Kidney tubule cell (primary cell): Measurements from ENCODE around the gene ZC3H15.
"Not testable (repeated sequence)": the region's sequence is repeated elsewhere in the genome, so short reads cannot be mapped to it uniquely, and the experiment has no call there.

Experiments used
- DNase-seq: peaks from one replicate; pipeline ENCODE4 v3.0.0-alpha.2; 2018; ENCODE audit warnings: low spot score

ZC3H15 gene

DNA sequence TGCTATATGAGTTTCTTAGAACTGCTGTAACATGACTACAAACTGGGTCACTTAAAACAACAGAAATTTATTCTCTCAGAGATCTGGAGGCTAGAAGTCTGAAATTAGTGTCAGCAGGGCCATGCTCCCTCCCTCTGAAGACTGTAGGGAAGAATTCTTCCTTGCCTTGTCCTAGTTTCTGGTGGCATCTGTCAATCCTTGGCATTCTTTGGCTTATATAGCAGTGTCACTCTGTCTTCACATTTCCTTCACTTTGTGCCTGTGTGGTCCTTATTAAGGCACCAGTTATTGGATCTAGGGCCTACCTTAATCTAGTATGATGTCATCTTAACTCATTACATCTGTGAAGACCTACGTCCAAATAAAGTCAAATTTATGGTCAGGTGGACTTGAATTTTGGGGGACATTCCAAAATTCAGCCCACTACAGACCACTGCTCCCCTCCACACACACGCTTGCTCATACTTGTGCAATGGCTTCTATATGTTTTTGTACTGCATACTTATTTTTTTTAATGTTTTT, 7.6 kb downstream of the ZC3H15 start:
- no peak for DNase-seq

DNA sequence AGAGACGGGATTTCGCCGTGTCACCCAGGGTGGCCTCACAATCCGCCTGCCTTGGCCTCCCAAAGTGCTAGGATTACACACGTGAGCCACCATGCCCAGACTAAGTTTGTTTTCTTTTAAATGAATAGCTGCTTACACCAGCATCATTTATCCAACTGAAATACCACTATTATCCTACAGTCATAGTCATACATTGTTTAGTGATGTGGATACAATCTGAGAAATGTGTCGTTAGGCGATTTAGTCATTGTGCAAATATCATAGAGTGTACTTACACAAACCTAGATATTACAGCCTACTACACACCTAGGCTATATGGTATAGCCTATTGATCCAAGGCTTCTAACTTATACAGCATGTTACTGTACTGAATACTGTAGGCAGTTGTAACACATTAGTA, 10.3 kb downstream of the ZC3H15 start:
- DNase-seq: no peak

DNA sequence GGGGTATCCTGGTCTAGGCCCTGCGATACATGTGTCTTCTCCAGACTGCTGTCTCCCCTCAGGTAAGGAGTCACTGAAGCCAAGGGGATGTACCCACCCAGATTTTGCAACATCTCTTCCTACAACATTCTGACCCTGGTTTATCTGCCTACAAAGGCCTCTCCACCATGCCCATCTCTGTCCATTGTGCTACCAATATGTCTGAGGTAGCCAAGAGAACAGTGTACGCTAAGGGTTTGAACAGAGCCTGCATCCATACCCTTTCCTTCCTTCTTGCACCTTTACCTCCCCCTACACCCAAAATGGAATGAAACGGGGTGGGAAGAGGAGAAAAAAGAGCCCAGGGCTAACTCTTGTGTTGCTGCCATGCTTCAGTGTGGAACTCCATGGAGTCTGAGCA, 11.9 kb downstream of the ZC3H15 start:
- no peak for DNase-seq

DNA sequence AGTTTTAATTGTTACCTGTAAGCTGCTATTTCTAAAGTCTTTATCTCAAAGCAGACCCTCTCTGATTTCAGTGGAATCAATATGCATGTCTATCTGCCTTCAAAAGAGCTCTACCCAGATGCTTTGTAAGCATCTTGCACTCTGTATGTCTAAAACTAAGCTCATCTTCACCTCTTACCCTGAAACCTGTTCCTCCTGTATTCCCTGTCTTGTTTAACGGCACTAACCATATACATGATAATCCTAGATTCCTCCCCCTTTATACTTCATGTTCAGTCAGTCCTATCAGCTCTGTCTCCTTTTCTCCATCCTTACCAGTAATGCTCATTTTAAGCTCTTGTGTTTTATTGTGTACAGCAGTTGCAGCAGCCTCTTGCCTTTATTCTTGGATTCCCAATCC, 12.8 kb downstream of the ZC3H15 start:
- DNase-seq: no peak

DNA sequence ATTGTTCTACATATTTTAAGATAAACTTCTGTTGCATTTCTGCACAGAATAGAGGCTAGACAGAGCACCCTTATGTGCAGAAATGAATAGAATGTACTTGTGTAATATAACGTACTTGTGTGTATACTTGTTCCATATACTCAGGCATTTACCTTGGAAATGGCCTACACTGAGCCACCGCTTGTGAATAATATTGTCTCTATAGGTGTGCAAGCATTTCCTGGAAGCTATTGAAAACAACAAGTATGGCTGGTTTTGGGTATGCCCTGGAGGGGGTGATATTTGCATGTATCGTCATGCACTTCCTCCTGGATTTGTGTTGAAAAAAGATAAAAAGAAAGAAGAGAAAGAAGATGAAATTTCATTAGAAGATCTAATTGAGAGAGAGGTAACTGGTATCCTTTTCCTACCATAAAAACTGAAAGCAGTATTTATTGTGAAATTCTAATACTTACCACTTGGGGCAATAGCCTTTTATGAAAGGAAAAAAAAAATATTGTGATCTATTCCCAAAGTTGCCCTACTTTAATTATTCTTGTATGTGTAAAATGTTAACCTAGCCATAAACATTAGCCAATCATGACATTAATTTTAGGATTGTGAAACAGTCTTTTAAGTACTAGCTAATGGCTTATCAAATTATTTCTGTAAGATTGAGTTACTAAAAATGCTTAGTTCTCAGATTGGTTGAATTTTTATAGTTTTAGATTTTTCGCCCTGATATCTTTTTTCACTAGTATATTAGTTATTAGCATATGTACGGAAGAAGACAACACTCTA, 18.0 kb downstream of the ZC3H15 start:
- DNase-seq: peak; percentile 51

DNA sequence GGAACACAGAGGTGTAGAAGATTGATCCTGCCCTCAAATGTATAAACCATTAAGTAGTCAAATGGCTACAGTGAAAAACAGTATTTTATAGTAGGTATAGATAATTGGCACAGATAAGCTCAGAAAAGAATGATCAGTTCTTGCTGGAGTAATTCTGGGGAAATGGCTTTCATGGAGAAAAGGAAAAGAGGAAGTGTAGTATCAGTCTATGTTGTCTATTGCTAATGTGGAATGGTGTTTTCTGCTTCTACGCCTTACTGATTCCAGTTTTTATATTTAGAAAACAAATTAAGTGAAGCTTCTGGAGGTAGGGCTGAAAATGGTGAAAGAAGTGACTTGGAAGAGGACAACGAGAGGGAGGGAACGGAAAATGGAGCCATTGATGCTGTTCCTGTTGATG, 22.2 kb downstream of the ZC3H15 start:
- no peak for DNase-seq

DNA sequence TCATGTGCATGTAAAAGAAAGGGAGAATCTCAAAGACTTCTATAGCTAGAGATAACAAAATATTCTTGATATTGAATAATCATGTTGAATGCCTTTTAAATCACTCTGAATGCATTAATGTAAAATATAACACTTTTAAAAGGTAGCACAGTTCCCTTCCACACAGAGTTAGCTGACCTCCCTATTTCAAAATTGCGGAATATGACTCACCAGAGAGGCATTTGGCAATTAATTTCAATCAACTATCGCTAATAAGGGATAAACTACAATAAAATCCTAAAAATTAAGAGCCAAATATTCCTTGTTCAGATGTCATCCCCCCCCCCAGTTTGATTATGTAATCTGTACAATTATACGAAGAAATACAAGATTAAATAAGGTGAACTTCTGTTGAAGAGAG, 29.3 kb downstream of the ZC3H15 start:
- no peak for DNase-seq

DNA sequence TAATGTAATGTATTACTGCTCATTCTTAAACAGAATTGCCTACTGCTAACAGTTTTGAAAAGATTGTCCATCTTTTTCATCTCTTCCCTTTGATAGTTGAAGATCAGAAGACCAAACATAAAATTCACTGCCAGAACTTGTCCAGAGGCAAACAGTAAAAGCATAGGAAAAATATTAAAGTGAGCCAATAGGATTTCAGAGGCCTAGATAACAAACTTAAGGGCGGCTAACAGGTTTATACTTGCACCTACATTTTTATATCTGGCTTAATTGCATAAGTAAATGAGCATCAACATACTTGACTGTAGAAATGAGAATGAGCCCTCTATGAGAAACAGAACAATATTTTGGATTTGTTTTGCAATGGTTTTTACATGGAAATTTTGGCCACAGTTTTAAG, 30.3 kb downstream of the ZC3H15 start:
- DNase-seq: no peak

DNA sequence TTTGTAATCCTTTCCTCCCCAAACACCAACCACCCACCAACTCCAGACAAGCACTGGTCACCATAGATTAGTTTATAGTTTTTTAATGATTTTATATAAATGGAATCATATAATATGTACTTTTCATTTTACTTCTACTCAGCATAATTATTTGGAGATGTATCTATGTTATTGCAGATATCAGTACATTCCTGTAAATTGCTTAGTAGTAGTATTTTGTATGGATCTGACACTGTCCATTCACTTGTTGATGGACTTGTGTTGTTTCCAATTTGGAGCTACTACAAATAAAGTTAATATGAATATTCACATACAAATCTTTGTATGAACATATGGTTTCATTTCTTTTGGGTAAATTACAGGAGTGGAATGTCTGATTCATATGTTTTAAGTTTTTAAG, 31.0 kb downstream of the ZC3H15 start:
- no peak for DNase-seq

DNA sequence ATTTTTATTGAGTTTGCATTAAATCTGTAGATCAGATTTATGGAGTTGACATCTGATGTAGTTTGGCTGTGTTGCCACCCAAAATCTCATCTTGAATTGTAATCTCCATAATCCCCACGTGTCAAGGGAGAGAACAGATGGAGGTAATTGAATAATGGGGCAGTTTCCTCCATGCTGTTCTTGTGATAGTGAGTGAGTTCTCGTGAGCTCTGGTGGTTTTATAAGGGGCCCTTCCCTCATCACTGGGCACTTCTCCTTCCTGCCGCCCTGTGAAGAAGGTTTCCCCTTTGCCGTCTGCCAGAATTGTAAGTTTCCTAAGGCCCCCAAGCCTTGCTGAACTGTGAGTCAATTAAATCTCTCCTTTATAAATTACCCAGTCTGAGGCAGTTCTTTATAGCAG, 32.2 kb downstream of the ZC3H15 start:
- no peak for DNase-seq

DNA sequence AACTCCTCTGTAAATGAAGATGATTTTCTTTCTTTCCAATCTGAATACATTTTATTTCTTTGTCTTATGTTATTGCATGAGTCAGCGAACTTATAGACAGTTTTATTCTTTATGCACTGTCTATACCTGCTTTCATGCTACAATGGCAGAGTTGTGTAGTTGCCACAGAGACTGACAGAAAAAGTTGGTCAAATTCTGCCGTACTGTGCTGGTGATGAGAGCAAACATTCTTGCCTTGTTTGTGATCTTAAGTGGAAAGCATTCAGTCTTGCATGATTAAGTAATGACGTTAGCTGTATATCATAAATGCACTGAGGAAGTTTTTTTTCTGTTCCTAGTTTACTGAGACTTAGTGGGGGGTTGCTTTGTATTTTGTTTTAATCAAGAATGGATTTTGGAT, 32.9 kb downstream of the ZC3H15 start:
- peak; percentile 89 for DNase-seq

DNA sequence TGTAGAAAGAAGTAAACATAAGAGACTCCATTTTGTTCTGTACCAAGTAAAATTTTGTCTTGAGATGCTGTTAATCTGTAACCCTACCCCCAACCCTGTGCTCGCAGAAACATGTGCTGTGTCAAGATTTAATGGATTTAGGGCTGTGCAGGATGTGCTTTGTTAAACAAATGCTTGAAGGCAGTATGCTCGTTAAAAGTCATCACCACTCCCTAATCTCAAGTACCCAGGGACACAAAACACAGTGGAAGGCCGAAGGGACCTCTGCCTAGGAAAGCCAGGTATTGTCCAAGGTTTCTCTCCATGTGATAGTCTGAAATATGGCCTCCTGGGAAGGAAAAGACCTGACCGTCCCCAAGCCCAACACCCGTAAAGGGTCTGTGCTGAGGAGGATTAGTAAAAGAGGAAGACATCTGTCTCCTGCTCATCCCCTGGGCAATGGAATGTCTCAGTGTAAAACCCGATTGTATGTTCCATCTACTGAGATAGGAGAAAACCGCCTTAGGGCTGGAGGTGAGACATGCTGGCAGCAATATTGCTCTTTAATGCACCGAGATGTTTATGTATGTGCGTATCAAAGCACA, 35.6 kb downstream of the ZC3H15 start:
- DNase-seq: not testable (repeated sequence)

DNA sequence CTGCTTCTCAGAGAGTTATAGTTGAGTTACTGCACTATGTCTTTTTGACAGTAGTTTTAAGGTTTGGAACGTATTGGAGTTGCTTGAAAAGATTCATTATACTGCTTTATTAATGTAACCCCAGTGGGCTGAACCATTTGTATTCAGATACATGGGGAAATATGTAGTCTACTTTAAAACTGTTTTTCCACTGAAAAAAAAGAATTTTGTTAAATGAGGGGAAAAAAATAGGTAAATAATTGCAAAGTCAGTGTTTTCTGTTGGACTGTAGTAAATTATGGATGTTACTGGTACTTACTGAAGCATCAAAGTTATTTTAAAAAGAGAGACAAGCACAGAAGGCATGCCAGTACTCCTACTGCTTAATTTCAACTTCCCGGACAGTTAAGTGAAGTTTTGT, 36.4 kb downstream of the ZC3H15 start:
- no peak for DNase-seq

DNA sequence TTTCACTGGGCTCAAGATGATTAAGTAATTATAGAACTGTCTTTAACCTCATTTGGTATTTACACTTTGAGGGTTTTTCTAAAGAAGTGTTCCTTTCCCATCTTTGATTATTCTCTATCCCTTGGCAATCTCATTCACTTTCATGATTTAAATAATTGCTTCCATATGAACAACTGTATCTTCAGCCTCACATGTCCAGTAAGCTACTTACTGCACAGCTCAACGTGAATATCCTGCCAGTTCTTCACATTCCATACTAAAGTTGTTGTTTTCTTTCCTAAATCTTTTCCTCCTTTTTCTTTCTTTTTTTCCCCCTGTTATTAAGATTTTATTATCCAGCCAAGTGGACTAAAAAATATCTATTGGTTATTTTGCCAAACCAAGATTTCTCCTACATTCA, 37.7 kb downstream of the ZC3H15 start:
- no peak for DNase-seq

DNA sequence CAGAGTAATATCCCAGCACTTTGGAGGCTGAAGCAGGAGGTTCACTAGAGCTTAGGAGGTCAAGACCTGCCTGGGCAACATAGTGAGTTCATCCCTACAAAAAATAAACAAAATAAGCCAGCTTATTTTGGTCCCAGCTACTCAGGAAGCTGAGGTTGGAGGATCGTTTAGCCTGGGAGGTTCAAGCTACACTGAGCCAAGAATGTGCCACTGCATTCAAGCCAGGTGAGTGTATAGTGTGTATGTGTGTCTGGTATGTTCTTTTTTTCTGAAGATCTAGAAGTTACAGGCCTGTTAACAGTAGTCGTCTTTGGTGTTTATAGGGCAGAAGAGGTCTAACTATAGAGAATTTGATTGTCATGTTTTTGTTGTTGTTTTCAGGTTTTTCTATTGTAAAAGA, 40.2 kb downstream of the ZC3H15 start:
- DNase-seq: peak; percentile 46

DNA sequence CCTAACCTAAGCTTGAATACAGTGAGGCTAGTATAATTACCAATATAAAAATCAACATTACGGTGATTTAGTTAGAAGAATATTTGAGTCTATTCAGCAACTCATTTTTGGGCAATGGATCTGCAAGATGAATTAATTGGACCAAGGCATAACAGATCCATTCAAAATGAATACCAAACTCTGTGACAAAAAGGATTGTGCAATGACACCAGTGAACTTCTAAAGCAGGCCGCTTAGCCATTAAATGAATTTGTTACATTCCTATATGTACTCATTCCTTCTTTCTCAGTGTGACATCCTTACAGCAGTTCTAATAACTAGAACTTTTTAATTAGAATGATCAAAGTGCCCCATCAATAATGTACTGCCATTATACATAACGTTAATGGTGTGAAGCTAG, 44.3 kb downstream of the ZC3H15 start:
- DNase-seq: no peak

DNA sequence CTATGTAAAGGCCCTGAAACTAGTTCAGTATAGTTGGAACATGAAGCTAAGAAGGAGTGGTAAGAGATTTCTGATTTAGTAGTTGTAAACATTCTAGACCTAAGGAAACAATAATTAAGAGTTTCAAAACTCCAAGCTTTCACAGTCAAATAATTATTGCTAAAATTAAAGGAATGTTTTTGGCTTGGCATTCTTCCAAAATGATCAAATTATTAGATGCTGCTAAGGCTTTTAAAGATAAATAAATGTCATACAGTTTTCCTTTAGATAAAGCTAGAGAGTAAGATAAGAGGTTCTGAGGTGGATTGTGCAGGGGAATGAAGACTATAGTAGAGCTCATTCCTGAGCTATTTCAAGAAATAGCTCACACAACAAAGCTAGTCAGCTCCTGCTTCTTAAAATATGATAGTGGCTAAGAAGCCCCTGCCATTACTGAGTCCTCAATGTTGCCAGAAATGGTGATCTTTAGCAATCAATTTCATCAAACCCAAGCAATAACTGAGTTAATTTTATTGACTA, 45.3 kb downstream of the ZC3H15 start:
- no peak for DNase-seq

DNA sequence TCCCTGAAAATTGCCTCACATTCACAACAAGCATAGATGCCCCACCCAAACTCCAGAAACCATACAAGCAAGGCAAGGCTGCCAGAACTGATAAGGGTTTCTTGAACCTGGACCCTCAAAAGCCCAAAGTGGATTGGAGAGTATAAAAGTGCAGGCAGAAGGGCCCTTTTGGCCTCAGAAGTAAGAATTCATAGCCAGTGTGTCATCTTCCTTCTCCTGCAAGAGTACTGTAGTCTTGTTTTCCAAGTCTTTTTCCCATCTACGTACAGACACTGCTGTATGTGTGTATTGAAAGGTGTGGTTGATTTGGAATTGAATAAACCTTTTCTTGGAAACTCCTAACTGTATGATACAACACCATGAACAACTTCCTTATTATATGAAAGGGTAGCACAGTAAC, 46.8 kb downstream of the ZC3H15 start:
- DNase-seq: peak; percentile 24

DNA sequence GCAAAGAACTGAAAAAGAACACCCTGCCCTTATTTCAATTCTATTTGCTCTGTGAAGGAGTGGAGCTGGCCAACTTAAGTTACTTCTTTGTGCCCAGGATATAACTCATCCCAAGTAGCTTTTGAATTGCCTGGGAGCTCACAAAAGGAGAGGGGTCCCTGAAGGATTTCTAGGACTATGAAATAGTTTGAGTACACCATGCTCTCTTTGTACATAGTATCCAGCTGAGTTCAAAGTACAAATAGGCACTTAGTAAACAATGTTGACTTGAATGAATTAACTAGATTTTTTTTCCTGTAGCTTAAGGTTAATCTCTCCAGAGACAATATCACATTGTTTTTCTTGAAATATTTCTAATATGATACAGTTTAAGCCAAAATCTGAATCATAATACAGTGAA, 47.7 kb downstream of the ZC3H15 start:
- DNase-seq: no peak

DNA sequence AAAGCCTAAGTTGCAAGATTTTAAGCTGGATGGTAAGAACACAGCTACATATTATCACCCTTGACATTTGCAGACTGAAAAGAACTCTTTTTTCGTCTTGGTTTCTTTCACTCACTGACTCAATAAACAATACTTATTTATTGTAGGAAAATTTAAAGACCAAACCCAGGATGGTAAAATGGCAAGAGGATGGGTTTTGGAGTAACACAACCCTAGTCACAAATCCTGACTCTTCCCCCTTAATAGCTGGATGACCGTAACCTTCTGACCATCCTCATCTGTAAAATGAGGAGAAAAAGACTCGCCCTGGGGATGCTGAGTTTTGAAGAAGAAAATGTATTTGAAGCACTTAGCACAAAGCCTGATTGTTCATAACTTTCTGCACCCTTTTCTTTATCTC, 48.3 kb downstream of the ZC3H15 start:
- no peak for DNase-seq

DNA sequence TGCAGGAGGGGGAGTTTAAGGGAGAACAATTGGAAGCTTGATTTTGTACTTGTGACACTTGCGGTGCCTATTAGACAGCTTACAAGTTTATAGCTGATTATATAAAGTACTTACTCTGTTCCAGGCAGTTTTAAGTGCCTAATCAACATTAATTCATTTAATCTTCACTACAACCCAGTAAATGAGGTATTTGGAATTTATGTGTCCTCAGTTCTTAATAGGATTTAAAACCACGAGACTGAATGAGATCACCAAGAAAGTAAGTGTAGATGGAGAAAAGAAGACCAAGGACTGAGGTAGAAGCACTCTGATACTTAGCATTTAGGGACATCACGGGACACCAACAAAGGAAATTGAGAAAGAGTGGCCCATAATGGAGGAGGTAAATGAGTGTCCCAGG, 49.8 kb downstream of the ZC3H15 start:
- DNase-seq: no peak

DNA sequence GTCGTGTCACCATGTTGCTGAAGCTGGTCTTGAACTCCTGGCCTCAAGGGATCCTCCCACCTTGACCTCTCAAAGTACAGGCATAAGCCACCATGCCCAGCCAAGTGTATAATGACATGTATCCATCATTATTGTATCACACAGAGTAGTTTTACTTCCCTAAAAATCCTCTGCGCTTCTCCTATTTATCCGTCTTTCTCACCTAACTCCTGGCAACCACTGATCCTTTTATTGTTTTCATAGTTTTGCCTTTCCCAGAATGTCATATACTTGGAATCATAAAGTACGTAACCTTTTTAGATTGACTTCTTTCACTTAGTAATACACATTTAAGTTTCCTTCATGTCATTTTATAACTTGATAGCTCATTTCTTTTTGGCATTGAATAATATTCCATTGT, 51.0 kb downstream of the ZC3H15 start:
- no peak for DNase-seq

DNA sequence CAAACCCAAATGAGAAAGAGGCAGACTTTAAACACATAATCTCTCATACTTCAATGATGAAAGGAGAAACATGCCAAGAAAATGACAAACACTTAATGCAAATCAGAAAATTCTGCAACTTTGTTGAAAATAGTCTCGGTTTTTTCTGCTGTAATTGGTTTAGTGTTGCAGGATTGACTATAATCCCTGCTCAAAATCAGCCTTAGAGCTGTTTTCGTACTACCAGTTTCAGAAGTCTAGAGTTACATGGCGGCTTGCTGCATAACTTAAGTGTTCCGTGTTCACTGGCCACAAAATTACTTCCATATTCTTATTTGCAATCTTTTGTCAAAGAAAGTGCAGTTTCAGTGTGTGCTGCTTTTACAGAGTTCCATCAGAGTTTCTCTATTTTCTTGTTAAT, 54.9 kb downstream of the ZC3H15 start:
- DNase-seq: no peak

DNA sequence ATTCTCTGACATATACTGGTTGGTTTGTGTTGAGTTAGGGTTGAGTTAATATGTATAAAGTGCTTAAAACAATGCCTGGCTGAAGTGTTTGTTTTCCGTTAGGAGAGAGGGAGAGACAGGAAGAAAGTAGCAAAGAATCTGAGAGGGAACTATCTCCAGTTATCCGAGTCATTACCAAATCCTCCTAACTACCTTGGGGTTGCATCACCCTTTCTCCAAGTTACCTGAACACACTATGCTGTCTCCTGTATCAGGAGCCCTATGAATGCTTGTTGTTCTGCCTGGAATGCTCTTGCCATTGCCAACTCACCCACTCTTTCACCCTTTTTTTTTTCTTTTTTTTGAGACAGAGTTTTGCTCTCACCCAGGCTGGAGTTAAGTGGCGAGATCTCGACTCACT, 55.9 kb downstream of the ZC3H15 start:
- DNase-seq: peak; percentile 67
